H9 (cell line): ENCODE measurements around the gene IBA57. TPM values are rescaled to one million over a fixed set of nuclear protein-coding genes. Genes with fewer than 3 reads are reported as not detected.

ENCODE experiments used
- DNase-seq: peaks from one replicate; pipeline ENCODE4 v3.0.0-alpha.2; 2017
- H2AFZ ChIP-seq: one replicate; pipeline ENCODE4 v1.6.1; 2013; ENCODE audit warnings: mild to moderate bottlenecking, low read length, control low read depth, moderate library complexity
- H2AK5ac ChIP-seq: 2 replicates; pipeline ENCODE4 v1.6.1; 2013; ENCODE audit warnings: low read length, control low read depth, mixed read lengths; ENCODE audit not compliant: insufficient read length
- H2BK120ac ChIP-seq: one replicate; pipeline ENCODE4 v1.6.1; 2013; ENCODE audit warnings: low read depth, mild to moderate bottlenecking, low read length, control low read depth, inconsistent platforms; ENCODE audit not compliant: poor library complexity, severe bottlenecking
- H2BK12ac ChIP-seq: 2 replicates; pipeline ENCODE4 v1.6.1; 2013; ENCODE audit warnings: low read length, control low read depth, mixed read lengths, low read depth; ENCODE audit not compliant: insufficient read length
- H2BK15ac ChIP-seq: 2 replicates; pipeline ENCODE4 v1.6.1; 2013; ENCODE audit warnings: low read depth, low read length, control low read depth
- H2BK20ac ChIP-seq: one replicate; pipeline ENCODE4 v1.6.1; 2013; ENCODE audit warnings: low read depth, mild to moderate bottlenecking, low read length, control low read depth, inconsistent platforms; ENCODE audit not compliant: poor library complexity, severe bottlenecking
- H2BK5ac ChIP-seq: 2 replicates; pipeline ENCODE4 v1.6.1; 2013; ENCODE audit warnings: low read length, control low read depth, mixed read lengths; ENCODE audit not compliant: insufficient read length
- H3K14ac ChIP-seq: 2 replicates; pipeline ENCODE4 v1.6.1; 2013; ENCODE audit warnings: low read length, control low read depth; ENCODE audit not compliant: insufficient read depth
- H3K18ac ChIP-seq: 2 replicates; pipeline ENCODE4 v1.6.1; 2013; ENCODE audit warnings: low read depth, mild to moderate bottlenecking, mixed read lengths, low read length, control low read depth; ENCODE audit not compliant: insufficient read length
- H3K23ac ChIP-seq: 2 replicates; pipeline ENCODE4 v1.6.1; 2013; ENCODE audit warnings: low read length, control low read depth, mixed read lengths, low read depth; ENCODE audit not compliant: insufficient read length
- H3K23me2 ChIP-seq: 2 replicates; pipeline ENCODE4 v1.6.1; 2013; ENCODE audit warnings: low read depth, mild to moderate bottlenecking, mixed read lengths, low read length, control low read depth; ENCODE audit not compliant: insufficient read length, poor library complexity, severe bottlenecking
- H3K27ac ChIP-seq: 2 replicates; pipeline ENCODE4 v1.5.1; 2013; ENCODE audit warnings: low read length, control low read depth, mixed read lengths, low read depth; ENCODE audit not compliant: insufficient read length
- H3K27me3 ChIP-seq: 2 replicates; pipeline ENCODE4 v1.6.1; 2013; ENCODE audit warnings: low read length, control low read depth, inconsistent platforms; ENCODE audit not compliant: insufficient read depth
- H3K4ac ChIP-seq: 2 replicates; pipeline ENCODE4 v1.6.1; 2013; ENCODE audit warnings: low read depth, mild to moderate bottlenecking, control low read depth, inconsistent platforms, low read length, moderate library complexity
- H3K4me1 ChIP-seq: 2 replicates; pipeline ENCODE4 v1.6.1; 2013; ENCODE audit warnings: low read length, control low read depth, inconsistent platforms; ENCODE audit not compliant: insufficient read depth
- H3K4me2 ChIP-seq: 2 replicates; pipeline ENCODE4 v1.6.1; 2013; ENCODE audit warnings: low read length, control low read depth, mixed read lengths; ENCODE audit not compliant: insufficient read length, insufficient read depth
- H3K56ac ChIP-seq: 2 replicates; pipeline ENCODE4 v1.6.1; 2013; ENCODE audit warnings: low read depth, mild to moderate bottlenecking, mixed read lengths, low read length, control low read depth; ENCODE audit not compliant: insufficient read length
- H3K79me1 ChIP-seq: 2 replicates; pipeline ENCODE4 v1.6.1; 2013; ENCODE audit warnings: low read depth, mild to moderate bottlenecking, moderate library complexity, low read length, control low read depth, inconsistent platforms; ENCODE audit not compliant: insufficient read depth, poor library complexity, severe bottlenecking
- H3K79me2 ChIP-seq: 2 replicates; pipeline ENCODE4 v1.6.1; 2013; ENCODE audit warnings: low read length, control low read depth, inconsistent platforms; ENCODE audit not compliant: insufficient read depth
- H3K9ac ChIP-seq: 2 replicates; pipeline ENCODE4 v1.6.1; 2013; ENCODE audit warnings: low read length, control low read depth, mixed read lengths; ENCODE audit not compliant: insufficient read length; ENCODE audit errors: extremely low read depth
- H3K9me3 ChIP-seq: one replicate; pipeline ENCODE4 v1.6.1; 2013; ENCODE audit warnings: low read depth, low read length, inconsistent platforms; ENCODE audit not compliant: control insufficient read depth
- H3T11ph ChIP-seq: one replicate; pipeline ENCODE4 v1.6.1; 2013; ENCODE audit warnings: mild to moderate bottlenecking, low read length, control low read depth, inconsistent platforms
- H4K20me1 ChIP-seq: one replicate; pipeline ENCODE4 v1.6.1; 2013; ENCODE audit not compliant: control insufficient read depth, insufficient read length, insufficient read depth
- H4K5ac ChIP-seq: 2 replicates; pipeline ENCODE4 v1.6.1; 2013; ENCODE audit warnings: low read depth, mild to moderate bottlenecking, mixed read lengths, low read length, control low read depth; ENCODE audit not compliant: insufficient read length
- H4K8ac ChIP-seq: replicated peaks from 2 replicates; pipeline ENCODE4 v1.6.1; 2013; ENCODE audit warnings: low read length, control low read depth, mixed read lengths, low read depth; ENCODE audit not compliant: insufficient read length
- H4K91ac ChIP-seq: 2 replicates; pipeline ENCODE4 v1.6.1; 2013; ENCODE audit warnings: low read depth, mild to moderate bottlenecking, moderate library complexity, mixed read lengths, low read length, control low read depth; ENCODE audit not compliant: insufficient read length
- H3K27ac Mint-ChIP-seq, 3 experiments: 2 replicates in 2 of 3; 3 replicates in 1 of 3; pipeline ENCODE4 v1.8.0; 2020 to 2021; ENCODE audit warnings: mixed read lengths in 3 of 3, mild to moderate bottlenecking in 1 of 3, moderate library complexity in 1 of 3
- H3K27me3 Mint-ChIP-seq: 2 replicates; pipeline ENCODE4 v1.8.0; 2021; ENCODE audit warnings: low read depth, mild to moderate bottlenecking, moderate library complexity, mixed read lengths
- H3K36me3 Mint-ChIP-seq, 3 experiments: 2 replicates in 2 of 3; 3 replicates in 1 of 3; pipeline ENCODE4 v1.8.0; 2020 to 2021; ENCODE audit warnings: low read depth in 3 of 3, mixed read lengths in 3 of 3; ENCODE audit not compliant: insufficient read depth in 1 of 3
- H3K4me1 Mint-ChIP-seq, 2 experiments: 2 replicates each; pipeline ENCODE4 v1.8.0; 2020; ENCODE audit warnings: mixed read lengths in 2 of 2
- H3K4me3 Mint-ChIP-seq, 2 experiments: 2 replicates in 1 of 2; 3 replicates in 1 of 2; pipeline ENCODE4 v1.8.0; 2020 to 2021; ENCODE audit warnings: mild to moderate bottlenecking in 2 of 2, mixed read lengths in 2 of 2, moderate library complexity in 1 of 2
- H3K9me3 Mint-ChIP-seq, 2 experiments: 2 replicates in 1 of 2; 3 replicates in 1 of 2; pipeline ENCODE4 v1.8.0; 2020; ENCODE audit warnings: mild to moderate bottlenecking in 2 of 2, mixed read lengths in 2 of 2, moderate library complexity in 1 of 2
- WGBS: extraction: QIAGEN DNeasy Blood & Tissue Kit; methylation state at CpG from one replicate; pipeline ENCODE4 v1.1.7; 2013; ENCODE audit warnings: missing lambda C conversion rate, low lambda C conversion rate, mixed read lengths; ENCODE audit not compliant: insufficient read length; ENCODE audit errors: extremely low coverage; 5-methylcytosine and 5-hydroxymethylcytosine counted together
- total RNA-seq: library from RNA; stranded (reverse); gene quantifications from 2 replicates; pipeline ENCODE4 v1.2.1, GENCODE V29; 2021
- TF ChIP-seq, protein P1 (sequence below): fragments of 200-600 bp; sonication (generic); conservative IDR thresholded peaks from 3 replicates; pipeline ENCODE4 v1.8.0; 2021; ENCODE audit warnings: antibody characterized with exemption, mild to moderate bottlenecking

Gene IBA57
- total RNA-seq, 1 experiment from 2014 or later, result 12.6 TPM

DNA sequence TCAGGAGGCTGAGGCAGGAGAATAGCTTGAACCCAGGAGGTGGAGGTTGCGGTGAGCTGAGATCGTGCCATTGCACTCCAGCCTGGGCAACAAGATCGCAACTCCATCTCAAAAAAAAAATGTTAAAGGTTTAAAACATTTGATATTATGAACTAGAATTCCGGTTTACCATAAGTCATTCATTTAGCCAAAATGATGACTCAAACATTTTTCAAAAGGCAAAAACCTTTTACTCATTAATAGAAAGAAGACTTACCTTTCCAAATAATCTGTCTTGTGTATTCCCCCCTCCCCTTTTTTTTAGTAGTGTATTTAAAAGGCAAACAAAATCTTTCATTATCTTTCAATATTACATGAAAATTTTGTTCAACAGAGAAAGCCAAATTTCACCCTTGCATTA is 48.3 kb upstream of the IBA57 start:
- H2BK5ac ChIP-seq, result no peak overlapping the region
- H4K8ac ChIP-seq, result no peak overlapping the region
- H3K4ac ChIP-seq, result no peak overlapping the region
- H2BK12ac ChIP-seq, result no peak overlapping the region
- H3K79me1 ChIP-seq, result no peaks in the 10 kb centered on the region
- H3K18ac ChIP-seq, result no peak overlapping the region
- H3K27ac ChIP-seq, result no peak overlapping the region
- H3K9ac ChIP-seq, result no peak overlapping the region
- no peak overlapping the region for H4K91ac ChIP-seq
- H2AFZ ChIP-seq, result no peak overlapping the region
- no peak overlapping the region for H3K23ac ChIP-seq
- H4K5ac ChIP-seq, result no peak overlapping the region
- Mint-ChIP-seq H3K27me3 (peaks cover 10% of the 10 kb centered on the region), H3K4me3 (no peak overlapping the region), H3K4me1 (0 out of 4 replicates have a peak, but pooled peaks cover 0 to 3% of the 10 kb centered on the region in 2 experiments), H3K27ac (no peak overlapping the region), H3K36me3 (peaks cover 7 to 9% (median 7%) of the 10 kb centered on the region in 3 experiments; a peak in 6 of 7 replicates), H3K9me3 (peaks cover 34 to 42% of the 10 kb centered on the region in 2 experiments)
- no peaks in the 10 kb centered on the region for H3K23me2 ChIP-seq
- no peaks in the 10 kb centered on the region for H3K4me1 ChIP-seq
- no peaks in the 10 kb centered on the region for H3K9me3 ChIP-seq
- H2AK5ac ChIP-seq, result no peak overlapping the region
- H3K79me2 ChIP-seq, result no peaks in the 10 kb centered on the region
- no peaks in the 10 kb centered on the region for H4K20me1 ChIP-seq
- no peak overlapping the region for H3K14ac ChIP-seq
- H2BK15ac ChIP-seq, result no peak overlapping the region
- H3K27me3 ChIP-seq, result no peaks in the 10 kb centered on the region
- H3K56ac ChIP-seq, result no peak overlapping the region
- no peak for DNase-seq
- no peak overlapping the region for H2BK120ac ChIP-seq
- no peak overlapping the region for H3K4me2 ChIP-seq
- TF ChIP-seq, protein P1, sequence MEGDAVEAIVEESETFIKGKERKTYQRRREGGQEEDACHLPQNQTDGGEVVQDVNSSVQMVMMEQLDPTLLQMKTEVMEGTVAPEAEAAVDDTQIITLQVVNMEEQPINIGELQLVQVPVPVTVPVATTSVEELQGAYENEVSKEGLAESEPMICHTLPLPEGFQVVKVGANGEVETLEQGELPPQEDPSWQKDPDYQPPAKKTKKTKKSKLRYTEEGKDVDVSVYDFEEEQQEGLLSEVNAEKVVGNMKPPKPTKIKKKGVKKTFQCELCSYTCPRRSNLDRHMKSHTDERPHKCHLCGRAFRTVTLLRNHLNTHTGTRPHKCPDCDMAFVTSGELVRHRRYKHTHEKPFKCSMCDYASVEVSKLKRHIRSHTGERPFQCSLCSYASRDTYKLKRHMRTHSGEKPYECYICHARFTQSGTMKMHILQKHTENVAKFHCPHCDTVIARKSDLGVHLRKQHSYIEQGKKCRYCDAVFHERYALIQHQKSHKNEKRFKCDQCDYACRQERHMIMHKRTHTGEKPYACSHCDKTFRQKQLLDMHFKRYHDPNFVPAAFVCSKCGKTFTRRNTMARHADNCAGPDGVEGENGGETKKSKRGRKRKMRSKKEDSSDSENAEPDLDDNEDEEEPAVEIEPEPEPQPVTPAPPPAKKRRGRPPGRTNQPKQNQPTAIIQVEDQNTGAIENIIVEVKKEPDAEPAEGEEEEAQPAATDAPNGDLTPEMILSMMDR, result no peak
- no CpG with 5 or more reads among the region's 4 CpGs for WGBS
- no peak overlapping the region for H2BK20ac ChIP-seq
- no peak overlapping the region for H3T11ph ChIP-seq
